ENCODE measurements around the gene STK26.
"Not testable (repeated sequence)": the region's sequence is repeated elsewhere in the genome, so short reads cannot be mapped to it uniquely, and the experiment has no call there.

The STK26 gene

GRCh38 chrX:132022967-132023895 is at the start of gene STK26:
STK26 (plus strand) TSS chrX:132023302; CDS start chrX:132023618, 316 bp downstream.
- in situ Hi-C loops (cut with MboI; ENCODE audit: low sequenced_read_pairs), result no loop called here

GRCh38 chrX:131975851-131976250 is 47.3 kb upstream of the STK26 start:
- in situ Hi-C loops (cut with MboI; ENCODE audit: low sequenced_read_pairs), result no loop called here

GRCh38 chrX:131977619-131978018 is 45.5 kb upstream of the STK26 start:
- in situ Hi-C loops (cut with MboI; ENCODE audit: low sequenced_read_pairs), result no loop called here

DNA sequence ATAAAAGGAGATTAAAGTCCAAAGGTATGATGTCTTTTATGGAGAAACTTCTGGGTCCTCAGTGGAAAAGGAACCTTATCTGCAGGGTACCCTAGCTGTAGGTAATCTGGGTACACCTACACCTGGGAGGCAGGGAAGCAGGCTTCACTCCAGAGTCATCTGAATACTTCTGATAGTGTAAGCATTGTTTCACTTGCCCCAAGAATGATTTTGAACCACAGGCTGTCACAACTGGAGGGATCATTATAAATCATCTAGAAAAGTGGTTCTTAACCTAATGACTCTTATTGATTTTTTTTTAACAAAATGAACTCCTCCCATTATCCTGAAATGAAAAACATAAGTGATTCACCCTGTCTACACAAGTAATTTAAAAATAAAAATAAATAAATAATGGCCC is 44.0 kb upstream of the STK26 start:
- in situ Hi-C loops (cut with MboI; ENCODE audit: low sequenced_read_pairs), result no loop called here

- in situ Hi-C loops (cut with MboI; ENCODE audit: low sequenced_read_pairs), result no loop called here
Observed at GRCh38 chrX:131985526-131986049, 37.5 kb upstream of the STK26 start.

GRCh38 chrX:131987252-131987651 is 35.9 kb upstream of the STK26 start:
- in situ Hi-C loops (cut with MboI; ENCODE audit: low sequenced_read_pairs), result no loop called here

- in situ Hi-C loops (cut with MboI; ENCODE audit: low sequenced_read_pairs), result no loop called here
Observed at GRCh38 chrX:131988236-131988635, 34.9 kb upstream of the STK26 start.

- in situ Hi-C loops (cut with MboI; ENCODE audit: low sequenced_read_pairs), result no loop called here
Observed at GRCh38 chrX:132001127-132001526, 22.0 kb upstream of the STK26 start.

- in situ Hi-C loops (cut with MboI; ENCODE audit: low sequenced_read_pairs), result no loop called here
Observed at GRCh38 chrX:132004728-132005127, 18.4 kb upstream of the STK26 start.

DNA sequence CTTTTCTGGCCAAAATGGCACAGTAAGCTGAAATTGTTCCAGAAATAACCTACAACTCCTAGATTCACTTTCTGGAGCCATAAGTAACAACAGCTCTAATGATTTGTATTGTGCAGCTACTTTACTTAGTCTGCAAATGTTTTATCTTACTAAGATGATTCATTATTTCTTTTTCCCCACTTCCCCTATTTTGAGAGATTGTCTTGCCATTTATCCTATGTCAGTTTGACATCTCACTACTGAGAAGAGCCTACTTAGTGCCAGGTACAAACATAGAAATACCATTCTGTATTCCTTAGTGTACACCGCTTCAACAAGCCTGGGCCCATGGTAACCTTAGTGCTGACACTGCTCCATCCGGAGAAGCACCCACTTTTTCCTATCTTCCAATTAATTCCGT is 13.8 kb upstream of the STK26 start:
- in situ Hi-C loops (cut with MboI; ENCODE audit: low sequenced_read_pairs), result no loop called here

- in situ Hi-C loops (cut with MboI; ENCODE audit: low sequenced_read_pairs), result not testable (repeated sequence)
Observed at GRCh38 chrX:132010213-132010612, 12.9 kb upstream of the STK26 start.

- in situ Hi-C loops (cut with MboI; ENCODE audit: low sequenced_read_pairs), result no loop called here
Observed at GRCh38 chrX:132015875-132016274, 7.2 kb upstream of the STK26 start.

- in situ Hi-C loops (cut with MboI; ENCODE audit: low sequenced_read_pairs), result no loop called here
Observed at GRCh38 chrX:132016628-132017430, 6.3 kb upstream of the STK26 start.

DNA sequence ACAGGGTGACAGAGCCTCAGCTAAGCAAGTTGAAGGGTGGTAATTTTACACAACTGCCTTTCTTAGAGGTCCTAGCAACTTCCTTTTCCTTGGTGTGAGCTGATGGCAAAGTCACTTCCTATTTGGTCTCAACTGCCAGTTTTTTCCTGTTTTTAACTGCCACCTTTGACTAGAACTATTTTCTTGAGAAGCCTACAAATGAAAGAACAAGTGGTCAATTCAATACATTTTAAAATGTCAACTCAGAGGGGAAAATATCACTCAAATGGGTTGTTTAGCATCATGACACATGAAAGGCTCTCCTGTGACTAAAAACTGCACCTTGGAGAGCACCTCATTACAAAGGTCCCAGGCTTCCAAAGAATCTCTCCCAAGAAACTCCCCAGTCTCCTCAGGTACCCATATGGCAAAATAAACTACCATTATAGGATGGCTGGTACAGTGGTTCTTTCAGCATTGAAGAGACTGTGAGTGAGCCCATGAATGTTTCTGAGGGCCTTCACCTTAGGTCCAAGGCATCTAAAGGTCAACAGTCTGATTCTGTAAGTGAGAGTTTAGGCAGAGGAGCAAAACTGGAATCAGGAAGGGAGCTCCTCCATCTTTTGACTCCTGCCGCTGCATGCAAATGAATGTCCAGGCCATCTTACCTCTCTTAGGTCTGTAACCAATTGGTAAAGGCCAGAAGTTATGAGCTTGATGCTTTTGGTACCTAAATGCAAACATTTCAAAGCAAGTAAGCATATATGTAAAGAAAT is 5.5 kb upstream of the STK26 start:
- in situ Hi-C loops (cut with MboI; ENCODE audit: low sequenced_read_pairs), result no loop called here

- in situ Hi-C loops (cut with MboI; ENCODE audit: low sequenced_read_pairs), result no loop called here
Observed at GRCh38 chrX:132022198-132022966, 720 bp upstream of the STK26 start.

GRCh38 chrX:132023896-132024386 is 839 bp downstream of the STK26 start:
- in situ Hi-C loops (cut with MboI; ENCODE audit: low sequenced_read_pairs), result no loop called here

DNA sequence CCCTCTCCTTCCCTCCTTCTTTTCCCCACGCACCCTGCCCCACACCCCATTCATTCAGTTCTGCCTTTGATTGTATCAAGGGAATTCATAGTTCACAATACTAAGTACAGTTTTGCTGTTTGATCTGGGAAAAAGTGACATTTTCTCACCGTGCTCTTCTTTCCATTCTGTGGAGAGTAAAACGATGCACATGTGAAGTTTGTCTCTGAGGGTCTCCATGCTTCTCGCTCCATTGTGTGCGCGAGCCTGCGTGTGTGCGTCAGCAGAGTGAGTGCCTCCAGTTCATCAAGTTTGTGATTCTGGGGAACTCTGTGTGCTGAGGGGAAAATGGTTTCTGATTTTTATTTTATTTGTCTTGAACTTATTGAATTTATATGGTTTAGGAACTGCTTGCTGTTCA is 1.9 kb downstream of the STK26 start:
- in situ Hi-C loops (cut with MboI; ENCODE audit: low sequenced_read_pairs), result no loop called here

DNA sequence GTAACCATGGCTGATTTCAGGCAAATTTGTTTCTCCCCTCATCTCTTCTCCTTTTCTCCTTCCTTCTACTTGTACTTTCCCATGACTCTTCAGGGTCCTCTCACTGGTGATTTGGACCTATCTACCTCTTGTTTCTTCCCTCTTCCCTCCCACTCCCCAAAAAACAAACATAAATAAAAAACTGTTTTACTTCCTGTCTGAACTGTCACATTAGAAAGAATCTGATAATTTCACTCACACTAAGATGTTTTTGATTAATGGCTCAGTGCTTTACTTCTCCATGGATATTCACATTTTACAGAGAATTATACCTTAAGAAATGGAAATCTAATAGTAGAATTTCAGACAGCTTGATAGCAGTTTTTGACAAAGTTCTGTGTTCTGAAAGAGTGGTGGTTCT is 7.2 kb downstream of the STK26 start:
- in situ Hi-C loops (cut with MboI; ENCODE audit: low sequenced_read_pairs), result no loop called here

GRCh38 chrX:132031867-132032266 is 8.8 kb downstream of the STK26 start:
- in situ Hi-C loops (cut with MboI; ENCODE audit: low sequenced_read_pairs), result no loop called here

- in situ Hi-C loops (cut with MboI; ENCODE audit: low sequenced_read_pairs), result no loop called here
Observed at GRCh38 chrX:132033166-132033565, 10.1 kb downstream of the STK26 start.

Data from HL-60/S4 treated with phorbol 12-myristate 13-acetate at 8.2 ng/mL for 4 days and 3 days (cell line).